ENCODE data around the gene BATF3. TPM values are rescaled to one million over a fixed set of nuclear protein-coding genes. Genes with fewer than 3 reads are reported as not detected.

Gene BATF3
- total and polyA plus RNA-seq, 9 of the 15 experiments (the other 6 are each of a cell fraction or from before 2014, with no cell fraction given) = 0.40 to 3.8 (median 2.0) TPM

DNA sequence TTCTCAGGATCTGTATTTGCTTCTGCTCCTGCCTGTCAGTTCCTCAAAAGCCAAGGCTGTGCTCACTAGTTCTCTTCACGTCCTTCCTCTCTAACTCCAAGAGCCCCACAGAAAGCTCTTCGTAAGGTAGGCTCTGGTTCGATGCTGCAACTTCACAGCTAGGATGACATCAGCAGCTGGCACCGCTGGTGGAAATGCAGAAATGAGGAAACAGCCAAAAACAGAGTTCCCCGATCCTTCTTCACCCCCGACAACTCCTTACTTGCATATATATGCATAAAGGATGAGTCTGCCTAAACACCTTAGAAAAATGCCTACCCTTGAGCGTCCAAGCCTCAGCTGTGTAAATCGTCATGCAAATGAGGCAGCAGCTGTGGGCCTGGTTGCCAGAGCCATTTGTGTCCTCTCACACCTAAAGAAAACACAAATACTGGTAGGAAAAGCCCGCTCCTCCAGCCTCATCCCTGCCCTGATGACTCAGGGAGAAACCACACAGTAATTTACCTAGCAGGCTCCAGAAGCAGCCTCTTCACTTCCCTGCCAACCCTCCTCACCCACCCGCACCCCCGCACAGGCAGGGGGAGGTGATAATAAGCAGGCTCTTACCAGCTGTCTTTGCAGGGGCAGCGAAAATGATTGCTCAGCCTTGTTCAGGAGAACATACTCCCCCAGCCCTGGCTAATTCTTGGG is 28.2 kb downstream of the BATF3 start (continued):
- TF ChIP-seq, protein P1, sequence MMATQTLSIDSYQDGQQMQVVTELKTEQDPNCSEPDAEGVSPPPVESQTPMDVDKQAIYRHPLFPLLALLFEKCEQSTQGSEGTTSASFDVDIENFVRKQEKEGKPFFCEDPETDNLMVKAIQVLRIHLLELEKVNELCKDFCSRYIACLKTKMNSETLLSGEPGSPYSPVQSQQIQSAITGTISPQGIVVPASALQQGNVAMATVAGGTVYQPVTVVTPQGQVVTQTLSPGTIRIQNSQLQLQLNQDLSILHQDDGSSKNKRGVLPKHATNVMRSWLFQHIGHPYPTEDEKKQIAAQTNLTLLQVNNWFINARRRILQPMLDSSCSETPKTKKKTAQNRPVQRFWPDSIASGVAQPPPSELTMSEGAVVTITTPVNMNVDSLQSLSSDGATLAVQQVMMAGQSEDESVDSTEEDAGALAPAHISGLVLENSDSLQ (IDR thresholded peaks at IDR 0.05) = no peak; the same call in 1 of the 2 replicates
- TF ChIP-seq RFX7 (CRISPR knock-in tag; IDR thresholded peaks at IDR 0.05) (no peak), HDGF (IDR thresholded peaks at IDR 0.05) (no peak), TCF7 (IDR thresholded peaks at IDR 0.05; ENCODE audit: borderline replicate concordance) (no peak), C11orf30 (IDR thresholded peaks at IDR 0.05; ENCODE audit: low read depth) (no peak), U2AF2 (optimal IDR thresholded peaks at IDR 0.05; ENCODE audit: low read depth, low read length) (no peak), HDAC8 (tag; IDR thresholded peaks at IDR 0.05) (no peak), ZSCAN29 (IDR thresholded peaks at IDR 0.05) (no peak), NFE2 (IDR thresholded peaks at IDR 0.05; ENCODE audit: low read depth) (peak; percentile 33), ZKSCAN8 (CRISPR knock-in tag; IDR thresholded peaks at IDR 0.05) (no peak), MAFF (IDR thresholded peaks at IDR 0.05; ENCODE audit: low read length) (no peak), SMARCB1 (IDR thresholded peaks at IDR 0.05; ENCODE audit: insufficient read length, low read depth) (no peak), KHSRP (IDR thresholded peaks at IDR 0.05) (no peak), CREBBP (IDR thresholded peaks at IDR 0.05; ENCODE audit: low read depth, low read length) (no peak), HOXB6 (CRISPR knock-in tag; IDR thresholded peaks at IDR 0.05; ENCODE audit: borderline replicate concordance) (no peak), ZNF146 (CRISPR knock-in tag; IDR thresholded peaks at IDR 0.05; ENCODE audit: unreplicated experiment) (no peak), NCOA1 (IDR thresholded peaks at IDR 0.05; ENCODE audit: low read depth) (no peak)
- TF ChIP-seq, protein P2, sequence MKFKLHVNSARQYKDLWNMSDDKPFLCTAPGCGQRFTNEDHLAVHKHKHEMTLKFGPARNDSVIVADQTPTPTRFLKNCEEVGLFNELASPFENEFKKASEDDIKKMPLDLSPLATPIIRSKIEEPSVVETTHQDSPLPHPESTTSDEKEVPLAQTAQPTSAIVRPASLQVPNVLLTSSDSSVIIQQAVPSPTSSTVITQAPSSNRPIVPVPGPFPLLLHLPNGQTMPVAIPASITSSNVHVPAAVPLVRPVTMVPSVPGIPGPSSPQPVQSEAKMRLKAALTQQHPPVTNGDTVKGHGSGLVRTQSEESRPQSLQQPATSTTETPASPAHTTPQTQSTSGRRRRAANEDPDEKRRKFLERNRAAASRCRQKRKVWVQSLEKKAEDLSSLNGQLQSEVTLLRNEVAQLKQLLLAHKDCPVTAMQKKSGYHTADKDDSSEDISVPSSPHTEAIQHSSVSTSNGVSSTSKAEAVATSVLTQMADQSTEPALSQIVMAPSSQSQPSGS (CRISPR knock-in tag; IDR thresholded peaks at IDR 0.05) = no peak
- TF ChIP-seq, protein P3, sequence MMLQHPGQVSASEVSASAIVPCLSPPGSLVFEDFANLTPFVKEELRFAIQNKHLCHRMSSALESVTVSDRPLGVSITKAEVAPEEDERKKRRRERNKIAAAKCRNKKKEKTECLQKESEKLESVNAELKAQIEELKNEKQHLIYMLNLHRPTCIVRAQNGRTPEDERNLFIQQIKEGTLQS (IDR thresholded peaks at IDR 0.05) = peak; percentile 75
- TF ChIP-seq, protein P3 (CRISPR knock-in tag; conservative IDR thresholded peaks at IDR 0.05) = no peak
- TF ChIP-seq, protein P4, sequence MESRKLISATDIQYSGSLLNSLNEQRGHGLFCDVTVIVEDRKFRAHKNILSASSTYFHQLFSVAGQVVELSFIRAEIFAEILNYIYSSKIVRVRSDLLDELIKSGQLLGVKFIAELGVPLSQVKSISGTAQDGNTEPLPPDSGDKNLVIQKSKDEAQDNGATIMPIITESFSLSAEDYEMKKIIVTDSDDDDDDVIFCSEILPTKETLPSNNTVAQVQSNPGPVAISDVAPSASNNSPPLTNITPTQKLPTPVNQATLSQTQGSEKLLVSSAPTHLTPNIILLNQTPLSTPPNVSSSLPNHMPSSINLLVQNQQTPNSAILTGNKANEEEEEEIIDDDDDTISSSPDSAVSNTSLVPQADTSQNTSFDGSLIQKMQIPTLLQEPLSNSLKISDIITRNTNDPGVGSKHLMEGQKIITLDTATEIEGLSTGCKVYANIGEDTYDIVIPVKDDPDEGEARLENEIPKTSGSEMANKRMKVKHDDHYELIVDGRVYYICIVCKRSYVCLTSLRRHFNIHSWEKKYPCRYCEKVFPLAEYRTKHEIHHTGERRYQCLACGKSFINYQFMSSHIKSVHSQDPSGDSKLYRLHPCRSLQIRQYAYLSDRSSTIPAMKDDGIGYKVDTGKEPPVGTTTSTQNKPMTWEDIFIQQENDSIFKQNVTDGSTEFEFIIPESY (CRISPR knock-in tag; IDR thresholded peaks at IDR 0.05) = no peak
- TF ChIP-seq, protein P5, sequence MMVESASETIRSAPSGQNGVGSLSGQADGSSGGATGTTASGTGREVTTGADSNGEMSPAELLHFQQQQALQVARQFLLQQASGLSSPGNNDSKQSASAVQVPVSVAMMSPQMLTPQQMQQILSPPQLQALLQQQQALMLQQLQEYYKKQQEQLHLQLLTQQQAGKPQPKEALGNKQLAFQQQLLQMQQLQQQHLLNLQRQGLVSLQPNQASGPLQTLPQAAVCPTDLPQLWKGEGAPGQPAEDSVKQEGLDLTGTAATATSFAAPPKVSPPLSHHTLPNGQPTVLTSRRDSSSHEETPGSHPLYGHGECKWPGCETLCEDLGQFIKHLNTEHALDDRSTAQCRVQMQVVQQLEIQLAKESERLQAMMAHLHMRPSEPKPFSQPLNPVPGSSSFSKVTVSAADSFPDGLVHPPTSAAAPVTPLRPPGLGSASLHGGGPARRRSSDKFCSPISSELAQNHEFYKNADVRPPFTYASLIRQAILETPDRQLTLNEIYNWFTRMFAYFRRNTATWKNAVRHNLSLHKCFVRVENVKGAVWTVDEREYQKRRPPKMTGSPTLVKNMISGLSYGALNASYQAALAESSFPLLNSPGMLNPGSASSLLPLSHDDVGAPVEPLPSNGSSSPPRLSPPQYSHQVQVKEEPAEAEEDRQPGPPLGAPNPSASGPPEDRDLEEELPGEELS (CRISPR knock-in tag; IDR thresholded peaks at IDR 0.05; ENCODE audit: borderline replicate concordance) = no peak
